Thoracic aorta (tissue), 2 donors: ENCODE data around the gene ARHGAP31. TPM values are rescaled to one million over a fixed set of nuclear protein-coding genes. Genes with fewer than 3 reads are reported as not detected.
"Not testable (repeated sequence)": the region's sequence is repeated elsewhere in the genome, so short reads cannot be mapped to it uniquely, and the experiment has no call there.

Experiments used
- ATAC-seq: fragments of 150-250 bp; one replicate; pipeline ENCODE4 v1.8.0; 2017; ENCODE audit warnings: low read depth; ENCODE audit not compliant: insufficient number of reproducible peaks, low FRiP score
- DNase-seq: peaks from one replicate; pipeline ENCODE4 v3.0.0-alpha.2; 2020; ENCODE audit warnings: low spot score
- H3K27ac ChIP-seq, 2 donors: fragments of 200-600 bp; sonication (generic); 1 replicate in 1 of 2; 2 replicates in 1 of 2; pipeline ENCODE4 v1.5.1; 2016; ENCODE audit warnings: mild to moderate bottlenecking in 2 of 2, moderate library complexity in 2 of 2
- H3K27me3 ChIP-seq: fragments of 200-600 bp; sonication (generic); replicated peaks from 2 replicates; pipeline ENCODE4 v1.6.0; 2016; ENCODE audit warnings: mild to moderate bottlenecking; ENCODE audit not compliant: insufficient read depth
- H3K36me3 ChIP-seq: fragments of 200-600 bp; sonication (generic); one replicate; pipeline ENCODE4 v1.5.1; 2016
- H3K4me1 ChIP-seq, 2 donors: fragments of 200-600 bp; sonication (generic); 1 replicate in 1 of 2; 2 replicates in 1 of 2; pipeline versions ENCODE4 v1.5.1 to v1.6.0; 2016; ENCODE audit warnings: low read depth in 2 of 2, mild to moderate bottlenecking in 1 of 2; ENCODE audit not compliant: control insufficient read depth in 1 of 2
- H3K4me3 ChIP-seq: fragments of 200-600 bp; sonication (generic); 2 replicates; pipeline ENCODE4 v1.5.1; 2016; ENCODE audit warnings: mild to moderate bottlenecking
- H3K9me3 ChIP-seq: fragments of 200-600 bp; sonication (generic); 2 replicates; pipeline ENCODE4 v1.5.1; 2016
- total RNA-seq, 2 donors: library from RNA; depleted of rRNA; stranded (reverse); fragments of >200 nt; gene quantifications; one replicate each; pipeline versions ENCODE4 v1.1.0 to v1.2.3, GENCODE V29; 2016
- TF ChIP-seq, protein P1 (sequence below): fragments of 200-600 bp; sonication (generic); IDR thresholded peaks from one replicate; pipeline ENCODE4 v1.5.1; 2019; ENCODE audit warnings: antibody characterized with exemption

Gene ARHGAP31
- total RNA-seq, 2 donors from 2014 or later = 20.8 to 33.6 TPM

DNA sequence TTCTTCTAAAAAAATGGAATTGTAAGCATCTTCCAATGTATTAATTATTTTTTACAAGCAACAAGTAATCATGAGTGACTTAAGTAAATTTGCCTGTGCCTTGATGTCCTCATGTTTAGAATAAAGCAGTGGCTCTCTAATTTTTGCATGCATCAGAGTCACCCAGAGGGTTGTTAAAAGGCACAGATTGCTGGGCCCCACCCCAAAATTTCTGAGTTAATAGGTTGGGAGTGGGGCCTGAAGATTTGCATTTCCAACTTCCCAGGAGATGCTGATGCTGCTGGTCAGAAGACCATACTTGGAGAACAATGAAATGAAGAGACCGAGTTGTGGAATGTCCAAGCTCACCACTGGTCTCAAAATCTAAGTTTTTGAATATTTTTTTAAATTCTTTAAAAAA is 70.2 kb downstream of the ARHGAP31 start:
- TF ChIP-seq, protein P1, sequence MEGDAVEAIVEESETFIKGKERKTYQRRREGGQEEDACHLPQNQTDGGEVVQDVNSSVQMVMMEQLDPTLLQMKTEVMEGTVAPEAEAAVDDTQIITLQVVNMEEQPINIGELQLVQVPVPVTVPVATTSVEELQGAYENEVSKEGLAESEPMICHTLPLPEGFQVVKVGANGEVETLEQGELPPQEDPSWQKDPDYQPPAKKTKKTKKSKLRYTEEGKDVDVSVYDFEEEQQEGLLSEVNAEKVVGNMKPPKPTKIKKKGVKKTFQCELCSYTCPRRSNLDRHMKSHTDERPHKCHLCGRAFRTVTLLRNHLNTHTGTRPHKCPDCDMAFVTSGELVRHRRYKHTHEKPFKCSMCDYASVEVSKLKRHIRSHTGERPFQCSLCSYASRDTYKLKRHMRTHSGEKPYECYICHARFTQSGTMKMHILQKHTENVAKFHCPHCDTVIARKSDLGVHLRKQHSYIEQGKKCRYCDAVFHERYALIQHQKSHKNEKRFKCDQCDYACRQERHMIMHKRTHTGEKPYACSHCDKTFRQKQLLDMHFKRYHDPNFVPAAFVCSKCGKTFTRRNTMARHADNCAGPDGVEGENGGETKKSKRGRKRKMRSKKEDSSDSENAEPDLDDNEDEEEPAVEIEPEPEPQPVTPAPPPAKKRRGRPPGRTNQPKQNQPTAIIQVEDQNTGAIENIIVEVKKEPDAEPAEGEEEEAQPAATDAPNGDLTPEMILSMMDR = no peak
- Histone ChIP-seq H3K27ac (no peak overlapping the region), H3K9me3 (no peaks in the 10 kb centered on the region), H3K4me3 (no peak overlapping the region), H3K4me1 (no peaks in the 10 kb centered on the region), H3K36me3 (peaks cover 3% of the 10 kb centered on the region), H3K27me3 (no peaks in the 10 kb centered on the region)
- ATAC-seq (no peak), DNase-seq (no peak)

DNA sequence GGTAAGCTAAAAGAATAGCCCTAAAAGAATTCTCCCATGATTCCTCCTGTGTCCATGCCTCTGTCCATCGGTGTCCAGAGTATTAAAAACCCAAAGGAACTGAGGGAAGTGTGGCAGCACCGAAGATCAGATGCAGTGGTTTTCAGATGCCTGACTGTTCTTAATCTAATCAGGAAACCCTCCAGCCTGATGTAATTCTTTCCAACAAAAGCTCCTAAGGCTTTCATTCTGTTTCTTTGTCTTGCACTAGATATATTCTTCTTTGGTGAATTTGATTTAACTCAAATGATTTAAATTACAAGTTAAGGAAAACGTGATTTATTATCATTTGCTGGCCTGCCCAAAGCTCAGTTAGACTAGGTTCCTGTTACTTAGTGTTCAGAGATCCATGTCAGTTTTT is 71.2 kb downstream of the ARHGAP31 start:
- Histone ChIP-seq H3K4me3 (no peak overlapping the region), H3K27me3 (no peaks in the 10 kb centered on the region), H3K9me3 (no peaks in the 10 kb centered on the region), H3K27ac (no peak overlapping the region), H3K4me1 (no peaks in the 10 kb centered on the region), H3K36me3 (peaks cover 3% of the 10 kb centered on the region)
- TF ChIP-seq, protein P1 = no peak
- DNase-seq (no peak), ATAC-seq (no peak)

DNA sequence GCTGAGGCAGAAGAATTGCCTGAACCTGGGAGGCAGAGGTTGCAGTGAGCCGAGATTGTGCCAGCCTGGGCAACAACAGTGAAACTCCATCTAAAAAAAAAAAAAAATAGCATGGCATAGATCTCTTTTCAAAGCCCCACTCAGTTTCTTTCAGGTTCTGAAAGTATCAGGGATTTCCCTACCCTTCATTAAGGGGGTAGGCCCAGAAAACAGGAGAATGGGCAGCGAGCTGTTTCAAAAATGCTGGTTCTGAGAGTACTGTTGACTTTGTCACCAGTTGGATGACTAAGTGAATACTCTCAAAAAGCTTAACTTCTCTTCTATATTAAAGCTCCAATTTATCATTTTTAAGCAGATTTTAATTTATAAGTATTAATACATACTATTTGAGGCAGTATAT is 72.8 kb downstream of the ARHGAP31 start:
- ATAC-seq (no peak), DNase-seq (no peak)
- TF ChIP-seq, protein P1 = no peak
- Histone ChIP-seq H3K9me3 (no peaks in the 10 kb centered on the region), H3K4me1 (no peaks in the 10 kb centered on the region), H3K4me3 (no peak overlapping the region), H3K27ac (no peak overlapping the region), H3K36me3 (peaks cover 3% of the 10 kb centered on the region), H3K27me3 (no peaks in the 10 kb centered on the region)

DNA sequence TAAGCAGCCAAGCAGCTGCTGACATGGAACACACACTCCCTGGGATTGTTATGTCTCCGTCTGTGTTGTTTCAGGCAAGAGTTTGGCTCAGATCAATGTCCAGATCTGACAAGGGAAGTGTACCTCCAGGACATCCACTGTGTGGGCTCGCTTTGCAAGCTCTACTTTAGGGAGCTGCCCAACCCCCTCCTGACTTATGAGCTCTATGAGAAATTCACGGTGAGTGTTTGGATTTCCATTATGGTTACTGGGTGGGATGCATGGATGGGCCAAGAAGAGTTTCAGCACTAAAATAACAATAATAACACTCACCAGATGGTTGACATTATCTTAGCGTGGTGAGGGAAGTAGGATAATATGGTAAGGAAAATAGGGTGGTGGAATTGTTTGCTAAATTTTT is 74.1 kb downstream of the ARHGAP31 start:
- Histone ChIP-seq H3K36me3 (peaks cover 3% of the 10 kb centered on the region), H3K27ac (no peak overlapping the region), H3K4me3 (no peak overlapping the region), H3K27me3 (no peaks in the 10 kb centered on the region), H3K4me1 (no peaks in the 10 kb centered on the region), H3K9me3 (no peaks in the 10 kb centered on the region)
- no peak for DNase-seq
- no peak for ATAC-seq
- TF ChIP-seq, protein P1 = no peak

DNA sequence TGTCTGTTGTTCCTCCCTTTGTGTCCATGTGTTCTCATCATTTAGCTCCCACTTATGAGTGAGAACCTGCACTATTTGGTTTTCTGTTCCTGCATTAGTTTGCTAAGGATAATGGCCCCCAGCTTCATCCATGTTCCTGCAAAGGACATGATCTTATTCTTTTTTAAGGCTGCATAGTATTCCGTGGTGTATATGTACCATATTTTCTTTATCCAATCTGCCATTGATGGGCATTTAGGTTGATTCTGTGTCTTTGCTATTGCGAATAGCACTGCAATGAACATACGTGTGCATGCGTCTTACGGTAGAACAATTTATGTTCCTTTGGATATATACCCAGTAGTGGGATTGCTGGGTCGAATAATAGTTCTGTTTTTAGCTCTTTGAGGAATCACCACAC is 77.6 kb downstream of the ARHGAP31 start:
- H3K27me3 ChIP-seq, H3K36me3 ChIP-seq, ATAC-seq, H3K27ac ChIP-seq, H3K9me3 ChIP-seq, H3K4me1 ChIP-seq, H3K4me3 ChIP-seq, DNase-seq: not testable (repeated sequence)

DNA sequence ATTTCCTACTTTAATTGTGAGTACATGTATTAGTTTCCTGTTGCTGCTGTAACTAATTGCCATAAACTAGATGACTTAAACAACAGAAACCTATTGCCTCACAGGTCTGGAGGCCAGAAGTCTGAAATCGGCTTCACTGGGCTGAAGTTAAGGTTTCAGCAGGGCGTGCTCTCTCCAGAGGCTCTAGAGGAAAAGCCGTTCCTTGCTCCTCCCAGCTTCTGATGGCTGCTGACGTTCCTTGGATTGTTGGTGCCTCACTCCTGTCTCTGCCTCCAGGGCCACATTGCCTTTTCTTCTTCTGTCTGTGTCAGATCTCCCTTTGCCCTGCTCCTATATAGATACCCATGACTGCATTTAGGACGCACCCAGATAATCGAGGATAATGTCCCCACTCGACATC is 80.9 kb downstream of the ARHGAP31 start:
- H3K27me3 ChIP-seq = no peaks in the 10 kb centered on the region
- no peaks in the 10 kb centered on the region for H3K9me3 ChIP-seq
- DNase-seq (no peak), ATAC-seq (no peak)
- no peak overlapping the region for H3K27ac ChIP-seq
- no peak overlapping the region for H3K4me3 ChIP-seq
- no peaks in the 10 kb centered on the region for H3K36me3 ChIP-seq
- no peaks in the 10 kb centered on the region for H3K4me1 ChIP-seq
- TF ChIP-seq, protein P1 = no peak
